HepG2 (cell line): ENCODE results near the gene COCH. TPM values are rescaled to one million over a fixed set of nuclear protein-coding genes. Genes with fewer than 3 reads are reported as not detected.
A peak's percentile ranks its signal among the peaks of the same experiment; 100 is the strongest.

Experiments used
- ATAC-seq: fragments of 200-7000 bp; cut with Tn5 transposase; 3 replicates; pipeline ENCODE4 v1.9.1; 2020; ENCODE audit warnings: mild to moderate bottlenecking, moderate library complexity
- BruUV-seq: library from RNA; stranded (reverse); fragments of 400-500 nt; replicated peaks from 2 replicates; lab custom pipeline; 2021; lab: Mats Ljungman, UMichigan
- CTCF ChIA-PET: fragments of 300-600 bp; formaldehyde crosslinking; extraction: SDS; loops from one replicate; lab custom pipeline; 2021; ENCODE audit warnings: low total read pairs, inconsistent platforms, low intra/inter-chr PET ratio; lab: Yijun Ruan, JAX
- POLR2A ChIA-PET: fragments of 350-600 bp; sonication (Branson Sonifier 250); formaldehyde crosslinking; loops from one replicate; lab custom pipeline; 2020; ENCODE audit warnings: antibody characterized with exemption, inconsistent platforms; lab: Yijun Ruan, JAX
- DNase-seq: peaks from one replicate; pipeline ENCODE4 v3.0.0-alpha.2; 2015; ENCODE audit warnings: low spot score
- FAIRE-seq: peaks from 3 replicates; lab custom pipeline; 2011; peaks lifted over from hg19 to GRCh38; lab: Jason Lieb, UNC
- H2AFZ ChIP-seq: one replicate; pipeline ENCODE4 v1.6.1; 2011; ENCODE audit warnings: low read length, inconsistent platforms
- H3K27ac ChIP-seq: fragments of 300-600 bp; 3 replicates; pipeline ENCODE4 v1.8.0; 2011; ENCODE audit warnings: mixed run types, mild to moderate bottlenecking, mixed read lengths, low read length, inconsistent platforms; ENCODE audit not compliant: insufficient read depth; ENCODE audit errors: extremely low read length
- H3K27me3 ChIP-seq, 2 experiments: fragments of 200-600 bp in 1 of 2; 2 replicates in 1 of 2; 3 replicates in 1 of 2; pipeline versions ENCODE4 v1.6.0 to v1.8.0; 2011; ENCODE audit warnings: low read length in 2 of 2, mild to moderate bottlenecking in 2 of 2, moderate library complexity in 2 of 2, inconsistent platforms in 1 of 2; ENCODE audit not compliant: insufficient read depth in 2 of 2, control insufficient read depth in 1 of 2
- H3K36me3 ChIP-seq, 2 experiments: fragments of 200-600 bp in 1 of 2; replicated peaks in 1 of 2; 2 replicates in 1 of 2; 3 replicates in 1 of 2; pipeline versions ENCODE4 v1.5.1 to v1.8.0; 2011; ENCODE audit warnings: low read length in 2 of 2, inconsistent platforms in 1 of 2; ENCODE audit not compliant: insufficient read depth in 2 of 2, control insufficient read depth in 1 of 2
- H3K4me1 ChIP-seq: 2 replicates; pipeline ENCODE4 v1.5.1; 2012; ENCODE audit warnings: low read length, inconsistent platforms; ENCODE audit not compliant: insufficient read depth
- H3K4me2 ChIP-seq: 2 replicates; pipeline ENCODE4 v1.6.0; 2011; ENCODE audit warnings: low read depth, low read length, inconsistent platforms
- H3K4me3 ChIP-seq, 3 experiments: fragments of 200-600 bp in 1 of 3; sonication (generic), shearing (Covaris generic) in 1 of 3; replicated peaks in 1 of 3; 2 replicates each; pipeline ENCODE4 v1.5.1; 2011 to 2016; ENCODE audit warnings: low read length in 3 of 3, inconsistent platforms in 2 of 3, low read depth in 2 of 3, mild to moderate bottlenecking in 2 of 3, control low read depth in 1 of 3, mixed read lengths in 1 of 3; ENCODE audit not compliant: insufficient read depth in 1 of 3
- H3K79me2 ChIP-seq: one replicate; pipeline ENCODE4 v1.6.1; 2011; ENCODE audit warnings: low read length, inconsistent platforms; ENCODE audit not compliant: insufficient read depth
- H3K9ac ChIP-seq: 2 replicates; pipeline ENCODE4 v1.6.0; 2011; ENCODE audit warnings: mild to moderate bottlenecking, low read depth, low read length, inconsistent platforms; ENCODE audit not compliant: insufficient read depth
- H3K9me3 ChIP-seq: 2 replicates; pipeline ENCODE4 v1.5.1; 2012; ENCODE audit warnings: mild to moderate bottlenecking, low read length
- H4K20me1 ChIP-seq: 2 replicates; pipeline ENCODE4 v1.6.0; 2011; ENCODE audit warnings: inconsistent platforms, mild to moderate bottlenecking, low read length, moderate library complexity; ENCODE audit not compliant: insufficient read depth
- FOXJ3 ChIP-seq: sonication (generic); formaldehyde crosslinking; IDR thresholded peaks from 2 replicates; pipeline ENCODE4 v1.4.0; 2020; ENCODE audit warnings: missing genetic modification reagents, mild to moderate bottlenecking, borderline replicate concordance
- MAFK ChIP-seq, 2 experiments: IDR thresholded peaks in 1 of 2; conservative IDR thresholded peaks in 1 of 2; 2 replicates each; pipeline ENCODE4 v1.6.1; 2011; ENCODE audit warnings: improper control_type of control experiment in 2 of 2, low read length in 2 of 2
- NKX3-1 ChIP-seq: sonication (generic); formaldehyde crosslinking; IDR thresholded peaks from 2 replicates; pipeline ENCODE4 v1.5.0; 2020; ENCODE audit warnings: missing genetic modification reagents
- PTBP1 ChIP-seq: fragments of 200-400 bp; formaldehyde crosslinking; IDR thresholded peaks from 2 replicates; pipeline ENCODE4 v1.6.1; 2018; ENCODE audit warnings: low read length, low read depth; ENCODE audit not compliant: poor library complexity, severe bottlenecking
- TBX2 ChIP-seq: sonication (generic); formaldehyde crosslinking; IDR thresholded peaks from 2 replicates; pipeline ENCODE4 v1.5.0; 2020; ENCODE audit warnings: missing genetic modification reagents, mild to moderate bottlenecking, borderline replicate concordance
- TCF7 ChIP-seq: sonication (generic); IDR thresholded peaks from 2 replicates; pipeline ENCODE4 v1.6.1; 2016; ENCODE audit warnings: antibody characterized with exemption, low read depth
- ZMYM4 ChIP-seq: sonication (generic); formaldehyde crosslinking; IDR thresholded peaks from 2 replicates; pipeline ENCODE4 v1.8.1; 2023; ENCODE audit warnings: mild to moderate bottlenecking, missing genetic modification reagents
- ZNF614 ChIP-seq: IDR thresholded peaks from 2 replicates; pipeline ENCODE4 v1.6.1; 2018; ENCODE audit warnings: missing biosample characterization, missing genetic modification reagents, inconsistent platforms, borderline replicate concordance
- ZNF644 ChIP-seq: IDR thresholded peaks from 2 replicates; pipeline ENCODE4 v1.6.1; 2016; ENCODE audit warnings: low read depth
- WGBS: methylation state at CpG from one replicate; pipeline ENCODE4 v1.1.6; 2017; ENCODE audit warnings: low lambda C conversion rate; 5-methylcytosine and 5-hydroxymethylcytosine counted together
- in situ Hi-C: cut with HindIII; loops from 2 replicates; pipeline ENCODE4 v1.10.0; 2017; ENCODE audit warnings: low pct_unique_long_range_greater_than_20kb; ENCODE audit not compliant: extremely low pct_ligation_motif_present
- intact Hi-C: fragments of 100-400 bp; cut with micrococcal nuclease; formaldehyde crosslinking; loops from one replicate; pipeline ENCODE4 v1.10.0; 2022; ENCODE audit not compliant: unreplicated experiment
- polyA plus RNA-seq, 8 experiments: library from polyadenylated mRNA; depleted of rRNA in 3 of 8; stranded (reverse) in 7 of 8; unstranded in 1 of 8; fragments of >200 nt; fragmentation: Illumina TruSeq in 4 of 8; extraction: Trizol in 4 of 8; gene quantifications; 2 replicates each; pipeline versions ENCODE4 v1.2.1 to v1.2.3, GENCODE V29; 2011 to 2016; ENCODE audit warnings: low read depth in 4 of 8, missing spikeins in 1 of 8, mixed read lengths in 1 of 8; ENCODE audit not compliant: insufficient read depth in 1 of 8
- total RNA-seq, 5 experiments: library from RNA; depleted of rRNA; stranded (reverse); fragments of >200 nt; fragmentation: Illumina TruSeq; extraction: Trizol; gene quantifications; 2 replicates each; pipeline ENCODE4 v1.2.3, GENCODE V29; 2016; ENCODE audit warnings: low read depth in 1 of 5
- TF ChIP-seq, protein P1 (sequence below): sonication (generic); formaldehyde crosslinking; IDR thresholded peaks from 2 replicates; pipeline ENCODE4 v1.4.0; 2020; ENCODE audit warnings: missing genetic modification reagents
- TF ChIP-seq, protein P2 (sequence below): sonication (generic); formaldehyde crosslinking; IDR thresholded peaks from 2 replicates; pipeline ENCODE4 v1.4.0; 2020; ENCODE audit warnings: missing genetic modification reagents
- TF ChIP-seq, protein P3 (sequence below): sonication (generic); formaldehyde crosslinking; IDR thresholded peaks from 2 replicates; pipeline ENCODE4 v1.8.0; 2022; ENCODE audit warnings: missing genetic modification reagents, mild to moderate bottlenecking, borderline replicate concordance

The COCH gene
- total and polyA plus RNA-seq, 2 of the 13 experiments (the other 11 are each of a cell fraction or from before 2014, with no cell fraction given): 78.2 to 79.3 TPM

DNA sequence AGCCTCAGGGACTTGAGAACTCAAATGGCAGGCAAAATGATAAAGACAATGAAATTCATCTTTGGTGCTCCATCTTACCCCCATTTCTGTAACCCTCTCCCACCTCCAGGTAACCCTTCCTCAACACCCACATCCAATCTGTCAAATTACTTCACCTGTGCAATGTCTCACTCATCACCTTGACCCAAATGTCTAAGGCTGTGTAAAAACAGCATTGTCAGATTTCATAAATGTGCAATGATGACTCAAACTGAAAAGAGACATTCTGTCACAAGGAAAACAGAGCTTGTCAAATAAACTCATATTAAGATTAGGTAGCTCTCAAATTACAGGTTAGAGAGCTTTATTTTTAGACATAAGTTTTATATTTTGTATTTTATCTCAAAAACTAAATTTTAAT lies 19.9 kb upstream of the COCH start:
- no peaks in the 10 kb centered on the region for H3K9me3 ChIP-seq
- no peaks in the 10 kb centered on the region for H3K36me3 ChIP-seq
- no peaks in the 10 kb centered on the region for H4K20me1 ChIP-seq
- H3K79me2 ChIP-seq: no peaks in the 10 kb centered on the region
- BruUV-seq: no TSS peak
- H3K4me1 ChIP-seq: peaks cover 11% of the 10 kb centered on the region
- intact Hi-C loops (no loop called here), in situ Hi-C loops (no loop called here)
- H2AFZ ChIP-seq: no peak overlapping the region
- ATAC-seq: no peak
- ChIA-PET POLR2A (no interaction called here), CTCF (no interaction called here)
- no peak overlapping the region for H3K9ac ChIP-seq
- peaks cover 0 to 3% of the 10 kb centered on the region in 2 experiments; a peak in 1 of 5 replicates for H3K27me3 ChIP-seq
- H3K27ac ChIP-seq: no peak overlapping the region
- no peak for FAIRE-seq
- no peak for DNase-seq
- no peak overlapping the region for H3K4me2 ChIP-seq
- H3K4me3 ChIP-seq: no peak overlapping the region
- TF ChIP-seq, protein P1, sequence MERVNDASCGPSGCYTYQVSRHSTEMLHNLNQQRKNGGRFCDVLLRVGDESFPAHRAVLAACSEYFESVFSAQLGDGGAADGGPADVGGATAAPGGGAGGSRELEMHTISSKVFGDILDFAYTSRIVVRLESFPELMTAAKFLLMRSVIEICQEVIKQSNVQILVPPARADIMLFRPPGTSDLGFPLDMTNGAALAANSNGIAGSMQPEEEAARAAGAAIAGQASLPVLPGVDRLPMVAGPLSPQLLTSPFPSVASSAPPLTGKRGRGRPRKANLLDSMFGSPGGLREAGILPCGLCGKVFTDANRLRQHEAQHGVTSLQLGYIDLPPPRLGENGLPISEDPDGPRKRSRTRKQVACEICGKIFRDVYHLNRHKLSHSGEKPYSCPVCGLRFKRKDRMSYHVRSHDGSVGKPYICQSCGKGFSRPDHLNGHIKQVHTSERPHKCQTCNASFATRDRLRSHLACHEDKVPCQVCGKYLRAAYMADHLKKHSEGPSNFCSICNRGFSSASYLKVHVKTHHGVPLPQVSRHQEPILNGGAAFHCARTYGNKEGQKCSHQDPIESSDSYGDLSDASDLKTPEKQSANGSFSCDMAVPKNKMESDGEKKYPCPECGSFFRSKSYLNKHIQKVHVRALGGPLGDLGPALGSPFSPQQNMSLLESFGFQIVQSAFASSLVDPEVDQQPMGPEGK (CRISPR knock-in tag): no peak
- 0 out of 4 replicates have a peak, but pooled peaks of 1 of the 2 experiments have one; percentile 4 for TF ChIP-seq MAFK (conservative IDR thresholded peaks at IDR 0.05 in 1 of 2, IDR thresholded peaks at IDR 0.05 in 1 of 2; ENCODE audit: low read length in 2 of 2)

DNA sequence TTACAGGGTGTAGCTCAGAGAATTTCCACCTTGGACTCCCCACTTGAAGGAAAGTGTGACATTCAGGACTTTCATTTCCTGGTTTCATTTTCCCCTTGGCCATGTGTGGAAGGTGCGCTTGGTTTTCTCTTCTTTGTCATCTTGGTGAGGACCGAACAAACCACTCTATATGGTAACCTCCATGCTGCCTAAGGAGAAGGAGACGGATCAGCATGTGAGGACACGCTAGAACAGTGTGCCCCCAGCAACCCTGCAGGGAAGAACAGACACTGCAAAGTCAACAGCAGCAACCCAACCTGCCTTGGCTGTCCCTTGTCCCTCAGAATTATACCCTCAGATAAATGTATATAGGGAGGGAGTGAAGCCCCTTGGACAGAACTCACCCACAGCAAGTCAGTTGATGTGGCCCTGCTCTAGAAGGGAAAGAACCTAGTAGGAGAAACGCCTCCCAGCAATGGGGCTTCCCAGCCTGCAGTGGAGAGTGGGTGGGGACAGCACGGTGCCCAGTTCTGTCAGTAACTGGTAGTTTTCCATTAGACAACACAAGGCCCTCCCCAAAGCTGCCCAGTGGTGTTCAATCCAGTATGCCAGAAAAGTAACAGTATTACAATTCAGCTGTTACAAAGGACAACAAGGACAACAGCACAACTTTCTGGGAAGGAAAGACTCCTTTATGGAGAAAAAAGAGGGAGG lies 18.9 kb upstream of the COCH start:
- Histone ChIP-seq H4K20me1 (no peaks in the 10 kb centered on the region), H2AFZ (peak overlapping the region; percentile 1), H3K36me3 (no peaks in the 10 kb centered on the region), H3K79me2 (no peaks in the 10 kb centered on the region), H3K4me3 (no peak overlapping the region), H3K27ac (no peak overlapping the region), H3K27me3 (peaks cover 0 to 4% of the 10 kb centered on the region in 2 experiments; a peak in 1 of 5 replicates), H3K4me1 (0 out of 2 replicates have a peak, but pooled peaks cover 9% of the 10 kb centered on the region), H3K9me3 (no peaks in the 10 kb centered on the region), H3K9ac (no peak overlapping the region), H3K4me2 (peak overlapping the region; percentile 25)
- ChIA-PET CTCF (no interaction called here), POLR2A (no interaction called here)
- in situ Hi-C loops: no loop called here
- ATAC-seq: peak; percentile 81
- FAIRE-seq: no peak
- intact Hi-C loops: no loop called here
- no peak for DNase-seq
- no TSS peak for BruUV-seq
- WGBS: 41% methylated on average over 6 of the region's 6 CpGs
- TF ChIP-seq TBX2 (CRISPR knock-in tag) (no peak), FOXJ3 (CRISPR knock-in tag) (no peak), NKX3-1 (CRISPR knock-in tag) (no peak), ZNF644 (0 out of 2 replicates have a peak, but pooled peaks have one; percentile 42), PTBP1 (no peak), ZNF614 (CRISPR knock-in tag) (0 out of 2 replicates have a peak, but pooled peaks have one; percentile 36), ZMYM4 (CRISPR knock-in tag) (0 out of 2 replicates have a peak, but pooled peaks have one; percentile 30), TCF7 (no peak)
- TF ChIP-seq, protein P2, sequence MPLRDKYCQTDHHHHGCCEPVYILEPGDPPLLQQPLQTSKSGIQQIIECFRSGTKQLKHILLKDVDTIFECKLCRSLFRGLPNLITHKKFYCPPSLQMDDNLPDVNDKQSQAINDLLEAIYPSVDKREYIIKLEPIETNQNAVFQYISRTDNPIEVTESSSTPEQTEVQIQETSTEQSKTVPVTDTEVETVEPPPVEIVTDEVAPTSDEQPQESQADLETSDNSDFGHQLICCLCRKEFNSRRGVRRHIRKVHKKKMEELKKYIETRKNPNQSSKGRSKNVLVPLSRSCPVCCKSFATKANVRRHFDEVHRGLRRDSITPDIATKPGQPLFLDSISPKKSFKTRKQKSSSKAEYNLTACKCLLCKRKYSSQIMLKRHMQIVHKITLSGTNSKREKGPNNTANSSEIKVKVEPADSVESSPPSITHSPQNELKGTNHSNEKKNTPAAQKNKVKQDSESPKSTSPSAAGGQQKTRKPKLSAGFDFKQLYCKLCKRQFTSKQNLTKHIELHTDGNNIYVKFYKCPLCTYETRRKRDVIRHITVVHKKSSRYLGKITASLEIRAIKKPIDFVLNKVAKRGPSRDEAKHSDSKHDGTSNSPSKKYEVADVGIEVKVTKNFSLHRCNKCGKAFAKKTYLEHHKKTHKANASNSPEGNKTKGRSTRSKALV (CRISPR knock-in tag): no peak
- TF ChIP-seq, protein P3, sequence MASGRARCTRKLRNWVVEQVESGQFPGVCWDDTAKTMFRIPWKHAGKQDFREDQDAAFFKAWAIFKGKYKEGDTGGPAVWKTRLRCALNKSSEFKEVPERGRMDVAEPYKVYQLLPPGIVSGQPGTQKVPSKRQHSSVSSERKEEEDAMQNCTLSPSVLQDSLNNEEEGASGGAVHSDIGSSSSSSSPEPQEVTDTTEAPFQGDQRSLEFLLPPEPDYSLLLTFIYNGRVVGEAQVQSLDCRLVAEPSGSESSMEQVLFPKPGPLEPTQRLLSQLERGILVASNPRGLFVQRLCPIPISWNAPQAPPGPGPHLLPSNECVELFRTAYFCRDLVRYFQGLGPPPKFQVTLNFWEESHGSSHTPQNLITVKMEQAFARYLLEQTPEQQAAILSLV: no peak
